HCT116 (cell line): ENCODE measurements around the gene ADPRHL1. TPM values are rescaled to one million over a fixed set of nuclear protein-coding genes. Genes with fewer than 3 reads are reported as not detected.

Experiments
- ATAC-seq: fragments of 200-7000 bp; cut with Tn5 transposase; 2 replicates; pipeline ENCODE4 v1.9.1; 2020; ENCODE audit warnings: mild to moderate bottlenecking, moderate library complexity
- BruUV-seq: library from RNA; stranded (reverse); fragments of 400-500 nt; replicated peaks from 2 replicates; lab custom pipeline; 2021; lab: Mats Ljungman, UMichigan
- CTCF ChIA-PET: fragments of 300-600 bp; sonication (Branson Sonifier 250); formaldehyde crosslinking; loops from one replicate; lab custom pipeline; 2021; ENCODE audit warnings: antibody characterized with exemption; lab: Charles Lee
- POLR2A ChIA-PET: fragments of 300-600, 350-600 bp; sonication (Branson Sonifier 250); formaldehyde crosslinking; loops from one replicate; lab custom pipeline; 2021; ENCODE audit warnings: antibody characterized with exemption; lab: Charles Lee
- RAD21 ChIA-PET, 2 experiments: fragments of 300-600 bp; sonication (Branson Sonifier 250); formaldehyde crosslinking; loops; one replicate each; lab custom pipeline; 2023; ENCODE audit warnings: low total read pairs in 2 of 2; ENCODE audit not compliant: uncharacterized antibody in 2 of 2, unreplicated experiment in 2 of 2, low non-redundant PET in 1 of 2; lab: Charles Lee
- DNase-seq: peaks from one replicate; pipeline ENCODE4 v3.0.0-alpha.2; 2010; ENCODE audit warnings: low read depth, low spot score
- H2AFZ ChIP-seq: fragments of 200-600 bp; shearing (Covaris generic), sonication (generic); 2 replicates; pipeline ENCODE4 v1.6.1; 2017; ENCODE audit warnings: low read depth, mixed run types, mixed read lengths, antibody characterized with exemption, low read length; ENCODE audit not compliant: poor library complexity, severe bottlenecking
- H3K27ac ChIP-seq: 2 replicates; pipeline ENCODE4 v1.5.1; 2012; ENCODE audit warnings: low read depth, low read length
- H3K27me3 ChIP-seq: fragments of 200-600 bp; sonication (generic); 2 replicates; pipeline ENCODE4 v1.6.1; 2016; ENCODE audit warnings: mixed run types, low read length, mixed read lengths; ENCODE audit not compliant: insufficient read depth
- H3K36me3 ChIP-seq, 2 experiments: fragments of 200-500 bp in 1 of 2; fragments of 200-600 bp in 1 of 2; sonication (Bioruptor generic) in 1 of 2; sonication (generic) in 1 of 2; 2 replicates each; pipeline versions ENCODE4 v1.5.1 to v1.6.1; 2014 to 2016; ENCODE audit warnings: low read length in 2 of 2, inconsistent platforms in 1 of 2, mixed read lengths in 1 of 2, mixed run types in 1 of 2; ENCODE audit not compliant: insufficient read depth in 2 of 2, control insufficient read depth in 1 of 2
- H3K4me1 ChIP-seq, 2 experiments: fragments of 200-600 bp in 1 of 2; sonication (generic) in 1 of 2; 2 replicates each; pipeline versions ENCODE4 v1.5.1 to v1.6.1; 2012 to 2017; ENCODE audit warnings: low read length in 2 of 2, inconsistent platforms in 1 of 2, mild to moderate bottlenecking in 1 of 2, mixed read lengths in 1 of 2, mixed run types in 1 of 2, moderate library complexity in 1 of 2; ENCODE audit not compliant: insufficient read depth in 2 of 2, control insufficient read depth in 1 of 2
- H3K4me2 ChIP-seq: fragments of 200-600 bp; sonication (generic); 2 replicates; pipeline ENCODE4 v1.6.1; 2017; ENCODE audit warnings: mixed run types, low read length, mixed read lengths
- H3K4me3 ChIP-seq, 2 experiments: fragments of 200-600 bp in 1 of 2; sonication (generic) in 1 of 2; replicated peaks in 1 of 2; 2 replicates each; pipeline ENCODE4 v1.5.1; 2011 to 2016; ENCODE audit warnings: low read length in 2 of 2, control low read depth in 1 of 2, low read depth in 1 of 2, mild to moderate bottlenecking in 1 of 2, mixed read lengths in 1 of 2, mixed run types in 1 of 2
- H3K79me2 ChIP-seq: fragments of 200-600 bp; sonication (generic); 2 replicates; pipeline ENCODE4 v1.6.1; 2017; ENCODE audit warnings: mild to moderate bottlenecking, mixed run types, low read length, moderate library complexity, mixed read lengths; ENCODE audit not compliant: insufficient read depth
- H3K9ac ChIP-seq: fragments of 200-600 bp; sonication (generic); 2 replicates; pipeline ENCODE4 v1.6.1; 2016; ENCODE audit warnings: low read length, mixed read lengths
- H3K9me2 ChIP-seq: fragments of 200-600 bp; sonication (generic), shearing (Covaris generic); 2 replicates; pipeline ENCODE4 v1.6.1; 2017; ENCODE audit warnings: mixed run types, mild to moderate bottlenecking, moderate library complexity; ENCODE audit not compliant: insufficient read depth
- H3K9me3 ChIP-seq, 2 experiments: fragments of 200-500 bp in 1 of 2; fragments of 200-600 bp in 1 of 2; sonication (Bioruptor generic) in 1 of 2; sonication (generic) in 1 of 2; 2 replicates each; pipeline ENCODE4 v1.6.1; 2014 to 2017; ENCODE audit warnings: low read length in 2 of 2, mixed read lengths in 2 of 2, inconsistent platforms in 1 of 2, low read depth in 1 of 2, mild to moderate bottlenecking in 1 of 2, mixed run types in 1 of 2, moderate library complexity in 1 of 2; ENCODE audit not compliant: control insufficient read depth in 1 of 2, insufficient read depth in 1 of 2
- H4K20me1 ChIP-seq: fragments of 200-600 bp; sonication (generic), shearing (Covaris generic); 2 replicates; pipeline ENCODE4 v1.6.1; 2017; ENCODE audit warnings: mixed run types, mild to moderate bottlenecking, moderate library complexity; ENCODE audit not compliant: insufficient read depth
- ATF3 ChIP-seq: IDR thresholded peaks from 2 replicates; pipeline ENCODE4 v1.6.1; 2012
- CBX3 ChIP-seq: IDR thresholded peaks from 2 replicates; pipeline ENCODE4 v1.6.1; 2012; ENCODE audit warnings: low read depth
- CEBPB ChIP-seq: IDR thresholded peaks from 2 replicates; pipeline ENCODE4 v1.6.1; 2012; ENCODE audit warnings: low read depth
- CTCF ChIP-seq, 3 experiments: fragments of 200-600 bp in 1 of 3; sonication (generic) in 1 of 3; IDR thresholded peaks in 2 of 3; conservative IDR thresholded peaks in 1 of 3; 2 replicates each; pipeline ENCODE4 v1.5.1; 2012 to 2017; ENCODE audit warnings: low read depth in 2 of 3, low read length in 2 of 3, antibody characterized with exemption in 1 of 3, borderline replicate concordance in 1 of 3, control low read depth in 1 of 3, mild to moderate bottlenecking in 1 of 3, mixed read lengths in 1 of 3, mixed run types in 1 of 3, moderate library complexity in 1 of 3; ENCODE audit not compliant: insufficient read depth in 1 of 3
- EGR1 ChIP-seq: IDR thresholded peaks from 2 replicates; pipeline ENCODE4 v1.6.1; 2012; ENCODE audit warnings: low read depth
- ELF1 ChIP-seq: IDR thresholded peaks from 2 replicates; pipeline ENCODE4 v1.6.1; 2012; ENCODE audit warnings: low read depth, borderline replicate concordance
- EZH2phosphoT487 ChIP-seq: fragments of 200-600 bp; IDR thresholded peaks from 2 replicates; pipeline ENCODE4 v1.6.1; 2018; ENCODE audit warnings: antibody characterized with exemption, borderline replicate concordance
- FOSL1 ChIP-seq: IDR thresholded peaks from 2 replicates; pipeline ENCODE4 v1.6.1; 2012; ENCODE audit warnings: low read depth
- JUND ChIP-seq: IDR thresholded peaks from 2 replicates; pipeline ENCODE4 v1.6.1; 2012
- POLR2A ChIP-seq: IDR thresholded peaks from 2 replicates; pipeline ENCODE4 v1.7.0; 2011; ENCODE audit warnings: borderline replicate concordance; ENCODE audit not compliant: insufficient read depth, insufficient read length; ENCODE audit errors: extremely low read depth
- POLR2AphosphoS5 ChIP-seq: IDR thresholded peaks from 2 replicates; pipeline ENCODE4 v1.6.1; 2011; ENCODE audit warnings: mild to moderate bottlenecking, low read depth, low read length, moderate library complexity
- RAD21 ChIP-seq: IDR thresholded peaks from 2 replicates; pipeline ENCODE4 v1.6.1; 2012; ENCODE audit warnings: low read depth, mild to moderate bottlenecking
- REST ChIP-seq: IDR thresholded peaks from 2 replicates; pipeline ENCODE4 v1.6.1; 2012; ENCODE audit warnings: low read depth
- SRF ChIP-seq: IDR thresholded peaks from 2 replicates; pipeline ENCODE4 v1.6.1; 2012; ENCODE audit warnings: low read depth
- TCF7L2 ChIP-seq: IDR thresholded peaks from 2 replicates; pipeline ENCODE4 v1.7.0; 2011; ENCODE audit warnings: borderline replicate concordance, inconsistent platforms; ENCODE audit not compliant: insufficient read depth, insufficient read length; ENCODE audit errors: extremely low read depth
- ZFX ChIP-seq: fragments of 450-650 bp; IDR thresholded peaks from 2 replicates; pipeline ENCODE4 v1.6.1; 2017
- intact Hi-C: fragments of 100-400 bp; cut with micrococcal nuclease; formaldehyde crosslinking; loops from 2 replicates; pipeline ENCODE4 v1.10.0; 2022
- total RNA-seq: library from RNA; stranded (reverse); gene quantifications from one replicate; pipeline ENCODE4 v1.2.1, GENCODE V29; 2021; ENCODE audit not compliant: unreplicated experiment

ADPRHL1 gene
- total RNA-seq, 1 experiment from 2014 or later = 12.6 TPM

GRCh38 chr13:113441661-113442060, 11.6 kb downstream of the ADPRHL1 start:
- H3K9me2 ChIP-seq = no peaks in the 10 kb centered on the region
- H3K36me3 ChIP-seq = no peaks in the 10 kb centered on the region
- H3K4me2 ChIP-seq = no peak overlapping the region
- CTCF ChIA-PET = no interaction called here
- H2AFZ ChIP-seq = no peak overlapping the region
- H3K9ac ChIP-seq = no peak overlapping the region
- H3K4me1 ChIP-seq = no peaks in the 10 kb centered on the region
- no TSS peak for BruUV-seq
- no peak for DNase-seq
- H3K27ac ChIP-seq = no peak overlapping the region
- TF ChIP-seq ZFX = no peak
- no peak for TF ChIP-seq ATF3
- no peak for TF ChIP-seq SRF
- TF ChIP-seq REST = no peak
- TF ChIP-seq FOSL1 = no peak
- no peak for TF ChIP-seq TCF7L2
- TF ChIP-seq CBX3 = no peak
- TF ChIP-seq RAD21 = no peak
- TF ChIP-seq JUND = no peak
- no peak for TF ChIP-seq ELF1
- TF ChIP-seq EZH2phosphoT487 = no peak
- no peak for TF ChIP-seq EGR1
- no peak for TF ChIP-seq POLR2AphosphoS5
- no peak for TF ChIP-seq POLR2A
- no peak for TF ChIP-seq CEBPB
- no peak for TF ChIP-seq CTCF (IDR thresholded peaks at IDR 0.05 in 2 of 3, conservative IDR thresholded peaks at IDR 0.05 in 1 of 3; ENCODE audit: borderline replicate concordance in 1 of 3, insufficient read depth in 1 of 3, low read depth in 2 of 3, low read length in 2 of 3)
- TF ChIP-seq, all 23 proteins: peak for 0
- Histone ChIP-seq H3K79me2 (no peaks in the 10 kb centered on the region), H3K9me3 (peaks cover 1 to 7% of the 10 kb centered on the region in 2 experiments; a peak in 1 of 4 replicates), H3K4me3 (no peak overlapping the region), H3K27me3 (no peaks in the 10 kb centered on the region), H4K20me1 (no peaks in the 10 kb centered on the region)
- intact Hi-C loops = no loop called here
- RAD21 ChIA-PET = no interaction called here
- POLR2A ChIA-PET = no interaction called here
- ATAC-seq = no peak
